ENCODE results near the gene SH2D5.
A peak's percentile ranks its signal among the peaks of the same experiment; 100 is the strongest.
"Not testable (repeated sequence)": the region's sequence is repeated elsewhere in the genome, so short reads cannot be mapped to it uniquely, and the experiment has no call there.

Gene SH2D5

DNA sequence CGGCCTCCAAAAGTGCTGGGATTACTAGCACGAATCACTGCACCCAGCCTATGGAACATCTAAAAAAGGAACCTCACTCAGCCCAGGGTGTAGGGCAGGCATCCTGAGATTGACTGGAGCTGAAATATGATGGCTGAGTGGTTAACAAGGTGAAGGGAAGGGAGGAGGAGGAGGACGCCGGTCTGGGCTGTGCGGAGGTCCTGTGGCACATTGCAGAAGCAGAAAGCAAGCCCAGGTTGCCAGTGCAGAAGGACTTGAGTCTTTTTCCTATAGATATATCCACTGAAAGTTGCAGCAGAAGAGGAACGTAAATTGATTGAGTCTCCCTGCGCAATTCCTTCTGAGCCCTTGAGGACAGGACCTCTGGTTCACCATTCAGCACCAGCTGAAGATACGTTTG lies 13.2 kb downstream of the SH2D5 start:
- TF ChIP-seq, protein P1, sequence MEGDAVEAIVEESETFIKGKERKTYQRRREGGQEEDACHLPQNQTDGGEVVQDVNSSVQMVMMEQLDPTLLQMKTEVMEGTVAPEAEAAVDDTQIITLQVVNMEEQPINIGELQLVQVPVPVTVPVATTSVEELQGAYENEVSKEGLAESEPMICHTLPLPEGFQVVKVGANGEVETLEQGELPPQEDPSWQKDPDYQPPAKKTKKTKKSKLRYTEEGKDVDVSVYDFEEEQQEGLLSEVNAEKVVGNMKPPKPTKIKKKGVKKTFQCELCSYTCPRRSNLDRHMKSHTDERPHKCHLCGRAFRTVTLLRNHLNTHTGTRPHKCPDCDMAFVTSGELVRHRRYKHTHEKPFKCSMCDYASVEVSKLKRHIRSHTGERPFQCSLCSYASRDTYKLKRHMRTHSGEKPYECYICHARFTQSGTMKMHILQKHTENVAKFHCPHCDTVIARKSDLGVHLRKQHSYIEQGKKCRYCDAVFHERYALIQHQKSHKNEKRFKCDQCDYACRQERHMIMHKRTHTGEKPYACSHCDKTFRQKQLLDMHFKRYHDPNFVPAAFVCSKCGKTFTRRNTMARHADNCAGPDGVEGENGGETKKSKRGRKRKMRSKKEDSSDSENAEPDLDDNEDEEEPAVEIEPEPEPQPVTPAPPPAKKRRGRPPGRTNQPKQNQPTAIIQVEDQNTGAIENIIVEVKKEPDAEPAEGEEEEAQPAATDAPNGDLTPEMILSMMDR (IDR thresholded peaks at IDR 0.05; ENCODE audit: insufficient read depth, low read length), result no peak
- TF ChIP-seq, protein P2, sequence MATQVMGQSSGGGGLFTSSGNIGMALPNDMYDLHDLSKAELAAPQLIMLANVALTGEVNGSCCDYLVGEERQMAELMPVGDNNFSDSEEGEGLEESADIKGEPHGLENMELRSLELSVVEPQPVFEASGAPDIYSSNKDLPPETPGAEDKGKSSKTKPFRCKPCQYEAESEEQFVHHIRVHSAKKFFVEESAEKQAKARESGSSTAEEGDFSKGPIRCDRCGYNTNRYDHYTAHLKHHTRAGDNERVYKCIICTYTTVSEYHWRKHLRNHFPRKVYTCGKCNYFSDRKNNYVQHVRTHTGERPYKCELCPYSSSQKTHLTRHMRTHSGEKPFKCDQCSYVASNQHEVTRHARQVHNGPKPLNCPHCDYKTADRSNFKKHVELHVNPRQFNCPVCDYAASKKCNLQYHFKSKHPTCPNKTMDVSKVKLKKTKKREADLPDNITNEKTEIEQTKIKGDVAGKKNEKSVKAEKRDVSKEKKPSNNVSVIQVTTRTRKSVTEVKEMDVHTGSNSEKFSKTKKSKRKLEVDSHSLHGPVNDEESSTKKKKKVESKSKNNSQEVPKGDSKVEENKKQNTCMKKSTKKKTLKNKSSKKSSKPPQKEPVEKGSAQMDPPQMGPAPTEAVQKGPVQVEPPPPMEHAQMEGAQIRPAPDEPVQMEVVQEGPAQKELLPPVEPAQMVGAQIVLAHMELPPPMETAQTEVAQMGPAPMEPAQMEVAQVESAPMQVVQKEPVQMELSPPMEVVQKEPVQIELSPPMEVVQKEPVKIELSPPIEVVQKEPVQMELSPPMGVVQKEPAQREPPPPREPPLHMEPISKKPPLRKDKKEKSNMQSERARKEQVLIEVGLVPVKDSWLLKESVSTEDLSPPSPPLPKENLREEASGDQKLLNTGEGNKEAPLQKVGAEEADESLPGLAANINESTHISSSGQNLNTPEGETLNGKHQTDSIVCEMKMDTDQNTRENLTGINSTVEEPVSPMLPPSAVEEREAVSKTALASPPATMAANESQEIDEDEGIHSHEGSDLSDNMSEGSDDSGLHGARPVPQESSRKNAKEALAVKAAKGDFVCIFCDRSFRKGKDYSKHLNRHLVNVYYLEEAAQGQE (IDR thresholded peaks at IDR 0.05; ENCODE audit: insufficient replicate concordance, low read depth), result no peak
- TF ChIP-seq GABPA (IDR thresholded peaks at IDR 0.05; ENCODE audit: low read depth) (no peak), POLR2AphosphoS5 (IDR thresholded peaks at IDR 0.05; ENCODE audit: low read depth) (no peak), SPI1 (IDR thresholded peaks at IDR 0.05; ENCODE audit: borderline replicate concordance, low read depth) (no peak)
- no peak overlapping the region for H3K4me3 ChIP-seq (replicated peaks; ENCODE audit: insufficient read depth, low read length)
- H3K27ac ChIP-seq (replicated peaks), result no peak overlapping the region
- no peak for DNase-seq (ENCODE audit: low read depth in 1 of 2, low spot score in 1 of 2)
- H3K27me3 ChIP-seq (ENCODE audit: insufficient read depth, poor library complexity, severe bottlenecking), result peaks cover 16% of the 10 kb centered on the region

GRCh38 chr1:20718343-20718882 lies 14.1 kb downstream of the SH2D5 start:
- not testable (repeated sequence) for DNase-seq (ENCODE audit: low read depth in 1 of 2, low spot score in 1 of 2); H3K27ac ChIP-seq (replicated peaks)
- Histone ChIP-seq H3K4me3 (replicated peaks; ENCODE audit: insufficient read depth, low read length) (peak overlapping the region; percentile 35), H3K27me3 (ENCODE audit: insufficient read depth, poor library complexity, severe bottlenecking) (peaks cover 16% of the 10 kb centered on the region)

GRCh38 chr1:20717452-20718342 lies 14.8 kb downstream of the SH2D5 start, which contains the start of gene KIF17:
TSS of gene KIF17 (minus strand) at chr1:20718007. CDS start at chr1:20717706, 301 bp downstream.
- Histone ChIP-seq H3K27me3 (ENCODE audit: insufficient read depth, poor library complexity, severe bottlenecking) (peaks cover 16% of the 10 kb centered on the region), H3K27ac (replicated peaks) (no peak within 1 kb of the TSS), H3K4me3 (replicated peaks; ENCODE audit: insufficient read depth, low read length) (peak within 1 kb of the TSS; percentile 35)
- DNase-seq (ENCODE audit: low read depth in 1 of 2, low spot score in 1 of 2), result peak; percentile 42 to 77
- TF ChIP-seq, protein P2 (IDR thresholded peaks at IDR 0.05; ENCODE audit: insufficient replicate concordance, low read depth), result no peak
- no peak for TF ChIP-seq POLR2AphosphoS5 (IDR thresholded peaks at IDR 0.05; ENCODE audit: low read depth)

- no peak overlapping the region for H3K4me3 ChIP-seq (replicated peaks; ENCODE audit: insufficient read depth, low read length)
- peaks cover 16% of the 10 kb centered on the region for H3K27me3 ChIP-seq (ENCODE audit: insufficient read depth, poor library complexity, severe bottlenecking)
- TF ChIP-seq, protein P1 (IDR thresholded peaks at IDR 0.05; ENCODE audit: insufficient read depth, low read length), result no peak
- H3K27ac ChIP-seq (replicated peaks), result no peak overlapping the region
- no peak for DNase-seq (ENCODE audit: low read depth in 1 of 2, low spot score in 1 of 2)
Measured at GRCh38 chr1:20716232-20716631, 16.3 kb downstream of the SH2D5 start.
